ENCODE data around the gene RBM20.

The RBM20 gene

DNA sequence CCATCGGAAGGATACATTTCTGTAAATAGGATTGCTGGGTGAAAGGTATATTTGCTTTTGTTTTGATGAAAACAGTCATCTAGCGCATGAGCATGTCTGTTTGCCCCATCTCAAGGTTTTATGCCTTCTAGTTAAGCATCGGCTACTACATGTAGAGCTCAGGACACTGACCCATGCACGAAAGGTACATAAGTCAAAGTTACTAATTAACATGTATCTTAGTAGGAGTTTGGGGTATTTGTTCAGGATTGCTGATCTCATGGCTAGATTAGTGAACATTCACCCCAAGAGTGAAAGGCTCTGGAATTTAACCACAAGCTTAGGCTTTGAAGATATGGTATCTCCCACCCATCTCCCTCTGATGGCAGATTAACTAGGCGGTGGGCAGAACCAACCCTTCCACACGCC is 91.5 kb downstream of the RBM20 start:
- no peak for DNase-seq (ENCODE audit: low read depth in 3 of 3)

DNA sequence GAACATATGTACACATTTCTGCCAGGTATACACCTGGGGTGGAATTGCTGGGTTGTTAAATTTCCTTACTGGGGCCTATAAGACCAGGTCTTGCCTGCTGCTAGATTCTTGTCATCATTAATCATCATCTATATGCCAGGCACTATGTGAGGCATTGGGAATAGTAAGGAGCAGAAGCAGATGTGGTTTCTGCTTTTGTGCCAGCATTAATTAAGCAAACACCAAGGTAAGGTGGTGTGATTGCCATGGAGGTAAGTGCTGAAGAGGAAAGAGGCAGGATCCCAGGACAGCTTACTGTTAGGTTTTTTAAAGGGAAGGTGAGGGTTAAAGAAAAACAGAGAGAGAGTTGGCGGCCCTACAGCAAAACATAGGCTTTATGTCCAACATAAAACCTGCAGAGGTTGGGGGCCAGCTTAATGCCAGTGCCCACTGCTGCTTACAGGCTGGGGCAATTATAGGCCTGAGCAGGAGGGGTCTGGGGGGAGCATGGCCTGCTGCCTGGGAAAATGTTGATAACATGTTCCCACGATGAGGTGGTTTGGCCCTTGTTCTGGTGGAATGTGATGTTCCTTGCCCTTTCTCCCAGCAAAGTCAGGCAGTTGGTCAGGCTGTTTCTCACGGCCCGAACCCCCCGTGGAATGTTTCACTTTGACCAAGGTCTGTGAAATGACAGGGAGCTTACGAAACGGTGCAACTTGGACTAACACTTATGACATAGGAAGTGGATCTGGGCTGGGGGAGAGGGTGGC is 93.9 kb downstream of the RBM20 start:
- no peak for DNase-seq (ENCODE audit: low read depth in 3 of 3)

DNA sequence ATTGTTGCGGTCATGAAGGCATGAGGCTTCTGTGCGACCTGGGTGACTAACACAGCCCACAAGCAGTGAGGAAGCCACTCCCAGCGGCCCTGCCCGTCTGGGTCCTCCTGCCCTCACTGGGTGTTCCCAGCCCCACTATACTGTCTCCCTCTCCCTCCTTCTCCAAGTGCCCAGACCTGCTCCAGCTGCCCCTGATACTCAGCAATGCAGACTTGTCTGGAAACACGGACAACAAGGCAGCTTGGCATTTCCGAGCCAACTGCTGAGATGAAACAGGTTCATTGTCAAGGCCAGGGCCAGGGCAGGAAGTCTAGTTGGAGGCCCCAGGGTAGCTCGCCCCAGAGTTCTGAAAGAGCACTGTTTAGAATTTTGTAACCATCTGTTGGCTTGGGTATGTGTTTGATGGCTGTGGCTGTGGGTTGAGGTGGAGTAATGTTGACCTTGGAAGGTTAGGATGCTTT is 95.7 kb downstream of the RBM20 start:
- DNase-seq (ENCODE audit: low read depth in 3 of 3), result no peak

DNA sequence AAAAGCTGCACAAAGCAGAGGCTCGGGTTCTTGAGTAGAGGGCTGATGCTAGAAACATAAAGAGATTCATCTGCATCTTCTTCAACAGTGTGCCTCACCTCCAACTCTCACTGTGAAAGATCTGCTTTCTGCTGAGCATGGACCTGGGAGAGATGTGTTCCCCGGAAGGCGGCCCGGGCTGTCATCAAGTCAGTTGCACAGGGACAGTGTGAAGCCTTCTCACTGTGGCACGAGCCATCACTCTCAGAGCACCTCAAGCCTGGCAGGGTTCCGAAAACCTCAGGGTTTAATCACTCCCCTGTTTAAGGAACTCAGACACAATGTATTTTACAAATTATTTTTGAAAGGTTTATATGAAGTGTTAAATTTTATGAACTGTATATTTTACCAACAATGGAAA is 98.7 kb downstream of the RBM20 start:
- no peak for DNase-seq (ENCODE audit: low read depth in 3 of 3)

- no peak for DNase-seq (ENCODE audit: low read depth in 3 of 3)
Observed at GRCh38 chr10:110744782-110745181, 100.6 kb downstream of the RBM20 start.

- peak in 1 of 3 donors; percentile 28 for DNase-seq (ENCODE audit: low read depth in 3 of 3)
Observed at GRCh38 chr10:110746254-110746826, 102.2 kb downstream of the RBM20 start.

DNA sequence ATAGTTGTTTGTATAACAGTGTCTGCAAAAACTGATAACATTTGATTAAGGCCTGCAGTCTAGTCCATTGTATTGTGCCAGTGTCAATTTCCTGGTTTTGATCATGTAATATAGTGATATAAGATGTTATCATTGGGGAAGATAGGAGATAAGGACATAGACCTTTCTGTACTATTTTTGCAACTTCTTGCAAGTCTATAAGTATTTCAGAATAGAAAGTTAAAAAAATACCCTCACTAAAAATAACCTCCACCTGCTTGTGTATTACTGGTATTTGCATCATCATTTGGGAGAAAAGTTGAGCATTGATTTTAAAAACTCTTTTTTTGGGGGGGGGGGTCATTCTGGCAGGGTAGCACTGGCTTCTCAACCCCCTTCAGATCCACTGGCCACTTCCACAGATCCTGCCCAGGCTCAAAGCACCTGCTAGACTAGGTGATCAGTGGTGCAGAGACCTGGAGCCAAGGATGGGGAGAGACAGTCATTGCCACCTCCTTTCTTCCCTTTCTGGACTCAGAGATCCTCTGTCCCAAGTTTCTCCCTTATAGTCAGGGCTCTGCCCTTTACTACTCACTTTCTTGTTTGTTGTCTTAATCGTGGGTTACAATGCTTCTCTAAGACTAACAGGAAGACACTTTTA is 103.0 kb downstream of the RBM20 start:
- no peak for DNase-seq (ENCODE audit: low read depth in 3 of 3)

DNA sequence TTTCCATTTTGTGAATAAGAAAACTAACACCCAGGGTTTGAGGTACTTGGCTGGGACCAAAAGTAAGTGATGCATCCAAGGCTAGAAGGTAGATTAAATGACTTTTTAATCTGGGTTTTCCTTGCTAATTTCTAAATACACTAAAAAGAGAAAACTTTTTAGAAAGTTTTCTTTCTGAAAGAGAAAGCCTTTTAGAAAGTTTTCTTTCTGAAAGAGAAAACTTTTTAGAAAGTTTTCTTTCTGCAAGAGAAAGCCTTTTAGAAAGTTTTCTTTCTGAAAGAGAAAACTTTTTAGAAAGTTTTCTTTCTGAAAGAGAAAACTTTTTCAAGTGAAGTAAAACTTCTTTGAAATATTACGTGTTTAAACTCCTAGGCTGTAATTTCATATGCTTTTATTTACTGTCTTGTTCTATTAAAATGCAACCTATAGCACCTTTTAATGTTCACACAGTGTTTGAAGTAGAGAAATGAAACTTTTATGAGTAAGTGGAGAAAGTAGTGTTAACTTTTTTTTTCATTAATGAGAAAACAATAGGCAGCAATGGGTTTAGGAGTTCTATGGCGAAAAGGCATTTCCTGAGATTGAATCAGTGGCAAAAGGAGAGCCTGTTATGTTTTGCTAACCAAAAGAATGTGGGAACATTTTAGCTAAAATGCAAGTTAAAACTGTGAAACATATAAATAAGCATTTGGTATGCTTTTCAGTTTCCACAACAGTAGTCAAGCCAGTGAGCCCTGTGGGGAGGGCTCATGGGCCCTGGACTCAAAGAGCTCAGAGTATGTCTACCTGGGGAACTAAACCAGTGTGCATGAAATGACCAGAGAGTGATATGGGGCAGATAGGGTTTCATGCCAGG is 103.7 kb downstream of the RBM20 start:
- DNase-seq (ENCODE audit: low read depth in 3 of 3), result no peak

DNA sequence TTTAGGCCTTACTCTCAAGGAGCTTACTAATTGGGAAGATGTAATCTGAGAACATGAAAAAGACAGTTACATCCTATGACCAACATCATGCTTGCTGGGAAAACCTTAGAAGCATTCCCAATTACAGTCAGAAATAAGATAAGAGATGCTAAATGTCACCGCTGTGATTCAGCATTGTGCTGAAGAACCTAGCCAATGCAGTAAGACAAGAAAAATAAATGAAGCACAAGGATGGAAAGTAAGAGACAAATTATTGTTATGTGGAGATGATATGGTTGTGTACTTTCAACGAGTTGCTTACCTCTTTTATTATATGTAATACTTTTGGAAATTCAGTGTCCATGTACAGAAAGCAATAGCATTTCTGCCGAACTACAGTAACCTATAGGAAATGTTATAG is 104.8 kb downstream of the RBM20 start:
- DNase-seq (ENCODE audit: low read depth in 3 of 3), result no peak

- DNase-seq (ENCODE audit: low read depth in 3 of 3), result no peak
Observed at GRCh38 chr10:110750931-110751330, 106.8 kb downstream of the RBM20 start.

GRCh38 chr10:110751850-110752249 is 107.7 kb downstream of the RBM20 start:
- no peak for DNase-seq (ENCODE audit: low read depth in 3 of 3)

GRCh38 chr10:110753462-110753861 is 109.3 kb downstream of the RBM20 start:
- no peak for DNase-seq (ENCODE audit: low read depth in 3 of 3)

- no peak for DNase-seq (ENCODE audit: low read depth in 3 of 3)
Observed at GRCh38 chr10:110754375-110755105, 110.4 kb downstream of the RBM20 start.

GRCh38 chr10:110755781-110756180 is 111.6 kb downstream of the RBM20 start:
- DNase-seq (ENCODE audit: low read depth in 3 of 3), result no peak

- DNase-seq (ENCODE audit: low read depth in 3 of 3), result no peak
Observed at GRCh38 chr10:110756876-110757275, 112.7 kb downstream of the RBM20 start.

DNA sequence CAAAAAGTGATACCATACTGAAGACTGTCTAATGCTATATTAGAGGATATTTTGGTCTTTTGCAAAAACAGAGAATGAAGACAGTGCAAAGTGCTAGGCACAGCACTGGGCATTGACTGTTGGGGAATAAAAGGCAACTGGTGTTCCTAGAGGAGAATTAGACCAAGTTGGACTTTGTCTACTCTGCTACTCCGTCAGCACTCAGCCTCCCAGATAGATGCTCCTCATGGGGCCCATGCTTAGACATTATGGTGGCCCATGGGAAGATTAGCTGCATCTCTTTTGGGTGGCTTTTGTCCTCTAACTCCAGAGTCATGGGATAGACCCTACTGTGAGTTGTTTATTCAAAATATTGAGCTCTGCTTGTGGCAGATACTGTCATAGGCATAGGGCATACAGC is 113.5 kb downstream of the RBM20 start:
- DNase-seq (ENCODE audit: low read depth in 3 of 3), result no peak

DNA sequence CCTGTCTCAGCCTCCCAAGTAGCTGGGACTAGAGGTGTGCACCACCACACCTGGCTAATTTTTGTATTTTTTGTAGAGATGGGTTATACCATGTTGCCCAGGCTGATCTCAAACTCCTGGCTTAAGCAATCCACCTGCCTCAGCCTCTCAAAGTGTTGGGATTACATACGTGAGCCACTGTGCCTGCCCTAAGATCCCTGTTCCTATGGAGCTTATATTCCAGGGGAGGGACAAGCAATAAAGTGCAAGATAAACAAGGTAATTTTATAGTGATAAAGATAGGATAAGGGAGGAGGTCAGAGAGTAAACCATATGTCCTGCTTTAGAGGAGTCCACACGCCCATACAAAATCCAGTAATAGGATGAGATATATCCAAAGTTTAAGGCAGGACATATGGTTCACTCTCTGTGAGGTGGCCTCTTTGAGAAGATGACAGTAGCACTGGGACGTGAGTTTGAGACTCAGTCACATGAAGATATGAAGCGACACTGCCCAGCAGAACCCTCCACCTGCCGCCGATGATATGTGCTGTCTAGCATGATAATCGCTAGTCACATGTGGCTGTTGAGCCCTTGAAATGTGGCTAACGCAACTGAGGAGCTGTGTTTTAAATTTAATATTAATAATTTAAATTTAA is 114.1 kb downstream of the RBM20 start:
- DNase-seq (ENCODE audit: low read depth in 3 of 3), result no peak

GRCh38 chr10:110758898-110759297 is 114.8 kb downstream of the RBM20 start:
- DNase-seq (ENCODE audit: low read depth in 3 of 3), result no peak

- DNase-seq (ENCODE audit: low read depth in 3 of 3), result no peak
Observed at GRCh38 chr10:110759523-110759922, 115.4 kb downstream of the RBM20 start.

GRCh38 chr10:110762109-110762848 is 118.1 kb downstream of the RBM20 start:
- DNase-seq (ENCODE audit: low read depth in 3 of 3), result no peak
